Endothelial cell of umbilical vein (primary cell): ENCODE data around the gene SHC1. TPM values are rescaled to one million over a fixed set of nuclear protein-coding genes. Genes with fewer than 3 reads are reported as not detected.

Experiments used
- BruUV-seq: library from RNA; stranded (reverse); fragments of 400-500 nt; replicated peaks from 2 replicates; lab custom pipeline; 2021; lab: Mats Ljungman, UMichigan
- CTCF ChIA-PET: fragments of 300-600, 350-600 bp; sonication (Branson Sonifier 250); formaldehyde crosslinking; loops from one replicate; lab custom pipeline; 2021; ENCODE audit warnings: antibody characterized with exemption, inconsistent platforms; lab: Charles Lee
- POLR2A ChIA-PET: fragments of 300-600, 350-600 bp; sonication (Branson Sonifier 250); formaldehyde crosslinking; loops from one replicate; lab custom pipeline; 2021; ENCODE audit warnings: antibody characterized with exemption, inconsistent platforms; lab: Charles Lee
- DNase-seq: peaks from one replicate; pipeline ENCODE4 v3.0.0-alpha.2; 2011; ENCODE audit warnings: low read depth, low spot score
- FAIRE-seq: peaks from 2 replicates; lab custom pipeline; 2011; peaks lifted over from hg19 to GRCh38; lab: Jason Lieb, UNC
- H2AFZ ChIP-seq: 2 replicates; pipeline ENCODE4 v1.6.0; 2012; ENCODE audit warnings: low read depth, low read length, control low read depth, inconsistent platforms
- H3K27ac ChIP-seq: 2 replicates; pipeline ENCODE4 v1.5.1; 2011; ENCODE audit warnings: low read depth, mild to moderate bottlenecking, control low read depth, low read length, moderate library complexity; ENCODE audit not compliant: insufficient read depth
- H3K27me3 ChIP-seq, 2 experiments: 2 replicates each; pipeline versions ENCODE4 v1.6.0 to v1.6.1; 2011; ENCODE audit warnings: low read length in 2 of 2, mixed read lengths in 1 of 2; ENCODE audit not compliant: control insufficient read depth in 2 of 2, insufficient read depth in 2 of 2
- H3K36me3 ChIP-seq, 2 experiments: 2 replicates in 1 of 2; 3 replicates in 1 of 2; pipeline ENCODE4 v1.5.1; 2011; ENCODE audit warnings: low read length in 2 of 2, mild to moderate bottlenecking in 1 of 2, moderate library complexity in 1 of 2; ENCODE audit not compliant: control insufficient read depth in 2 of 2, insufficient read depth in 2 of 2; ENCODE audit errors: extremely low read depth in 1 of 2
- H3K4me1 ChIP-seq: 3 replicates; pipeline ENCODE4 v1.5.1; 2011; ENCODE audit warnings: mild to moderate bottlenecking, low read length; ENCODE audit not compliant: control insufficient read depth, insufficient read depth; ENCODE audit errors: extremely low read depth
- H3K4me2 ChIP-seq: 2 replicates; pipeline ENCODE4 v1.6.1; 2011; ENCODE audit warnings: low read length, control low read depth, mixed read lengths; ENCODE audit not compliant: insufficient read depth
- H3K4me3 ChIP-seq, 3 experiments: fragments of 200-600 bp in 1 of 3; sonication (generic), shearing (Covaris generic) in 1 of 3; replicated peaks in 1 of 3; 2 replicates each; pipeline ENCODE4 v1.5.1; 2011 to 2016; ENCODE audit warnings: control low read depth in 3 of 3, low read length in 3 of 3, mild to moderate bottlenecking in 2 of 3, inconsistent platforms in 1 of 3, low read depth in 1 of 3, moderate library complexity in 1 of 3; ENCODE audit not compliant: insufficient read depth in 1 of 3
- H3K79me2 ChIP-seq: 2 replicates; pipeline ENCODE4 v1.6.0; 2012; ENCODE audit warnings: low read length, inconsistent platforms; ENCODE audit not compliant: control insufficient read depth, insufficient read depth
- H3K9ac ChIP-seq: replicated peaks from 2 replicates; pipeline ENCODE3; 2011; ENCODE audit warnings: low read length, control low read depth; ENCODE audit not compliant: insufficient read depth; ENCODE audit errors: extremely low read depth
- H3K9me1 ChIP-seq: replicated peaks from 3 replicates; pipeline ENCODE4 v1.6.0; 2011; ENCODE audit warnings: mild to moderate bottlenecking, low read length; ENCODE audit not compliant: control insufficient read depth, insufficient read depth; ENCODE audit errors: extremely low read depth
- H3K9me3 ChIP-seq: replicated peaks from 2 replicates; pipeline ENCODE4 v1.5.1; 2012; ENCODE audit warnings: low read length, inconsistent platforms; ENCODE audit not compliant: control insufficient read depth, insufficient read depth
- H4K20me1 ChIP-seq: replicated peaks from 2 replicates; pipeline ENCODE3; 2011; ENCODE audit warnings: mild to moderate bottlenecking, low read length; ENCODE audit not compliant: control insufficient read depth, insufficient read depth; ENCODE audit errors: extremely low read depth
- EZH2 ChIP-seq: IDR thresholded peaks from 2 replicates; pipeline ENCODE4 v1.6.1; 2012; ENCODE audit warnings: borderline replicate concordance, low read depth, mild to moderate bottlenecking, moderate library complexity, low read length, inconsistent platforms; ENCODE audit not compliant: severe bottlenecking
- FOS ChIP-seq: IDR thresholded peaks from 2 replicates; pipeline ENCODE4 v1.6.1; 2011; ENCODE audit warnings: mild to moderate bottlenecking, low read length, moderate library complexity, borderline replicate concordance; ENCODE audit not compliant: insufficient read depth
- GATA2 ChIP-seq: IDR thresholded peaks from 2 replicates; pipeline ENCODE4 v1.7.0; 2011; ENCODE audit warnings: low read depth, mild to moderate bottlenecking, moderate library complexity, mixed read lengths, low read length; ENCODE audit not compliant: insufficient read length, insufficient read depth
- JUN ChIP-seq: IDR thresholded peaks from 2 replicates; pipeline ENCODE4 v1.6.1; 2011; ENCODE audit warnings: borderline replicate concordance, low read depth; ENCODE audit not compliant: insufficient read length, insufficient read depth
- MYC ChIP-seq: IDR thresholded peaks from one replicate; pipeline ENCODE4 v1.6.1; 2011; ENCODE audit warnings: mild to moderate bottlenecking, low read depth, low read length
- POLR2A ChIP-seq: IDR thresholded peaks from 2 replicates; pipeline ENCODE4 v1.6.1; 2012; ENCODE audit warnings: low read depth, mild to moderate bottlenecking, control low read depth, low read length
- POLR2AphosphoS5 ChIP-seq: IDR thresholded peaks from 2 replicates; pipeline ENCODE4 v1.6.1; 2012; ENCODE audit warnings: low read depth, mild to moderate bottlenecking, control low read depth, low read length, moderate library complexity; ENCODE audit not compliant: insufficient read depth
- dilution Hi-C: fragments of 300-500 bp; cut with MboI; formaldehyde crosslinking; loops from one replicate; pipeline ENCODE4 v1.15.0; 2019; ENCODE audit warnings: low sequenced_read_pairs; ENCODE audit not compliant: extremely low pct_ligation_motif_present
- intact Hi-C: fragments of 100-400 bp; cut with micrococcal nuclease; formaldehyde crosslinking; loops from one replicate; pipeline ENCODE4 v1.10.0; 2022
- polyA plus RNA-seq, 4 experiments: library from polyadenylated mRNA; depleted of rRNA in 3 of 4; stranded (reverse) in 3 of 4; unstranded in 1 of 4; fragments of >200 nt; gene quantifications; 2 replicates each; pipeline versions ENCODE4 v1.2.1 to v1.2.3, GENCODE V29; 2011 to 2012; ENCODE audit warnings: missing spikeins in 1 of 4
- total RNA-seq: library from RNA; stranded (reverse); gene quantifications from 2 replicates; pipeline ENCODE4 v1.2.3, GENCODE V29; 2021
- TF ChIP-seq, protein P1 (sequence below), 2 donors: IDR thresholded peaks; 1 replicate in 1 of 2; 2 replicates in 1 of 2; pipeline ENCODE4 v1.5.1; 2011; ENCODE audit warnings: low read length in 2 of 2, mild to moderate bottlenecking in 2 of 2, moderate library complexity in 2 of 2, control low read depth in 1 of 2, inconsistent platforms in 1 of 2, low read depth in 1 of 2; ENCODE audit not compliant: insufficient read depth in 1 of 2; ENCODE audit errors: extremely low read depth in 1 of 2
- TF ChIP-seq, protein P2 (sequence below): IDR thresholded peaks from 2 replicates; pipeline ENCODE4 v1.6.1; 2011; ENCODE audit not compliant: insufficient read depth, insufficient read length

Gene SHC1
- total and polyA plus RNA-seq, 2 donors (not counting 3 experiments of a cell fraction or from before 2014, with no cell fraction given): 316 to 324 TPM

DNA sequence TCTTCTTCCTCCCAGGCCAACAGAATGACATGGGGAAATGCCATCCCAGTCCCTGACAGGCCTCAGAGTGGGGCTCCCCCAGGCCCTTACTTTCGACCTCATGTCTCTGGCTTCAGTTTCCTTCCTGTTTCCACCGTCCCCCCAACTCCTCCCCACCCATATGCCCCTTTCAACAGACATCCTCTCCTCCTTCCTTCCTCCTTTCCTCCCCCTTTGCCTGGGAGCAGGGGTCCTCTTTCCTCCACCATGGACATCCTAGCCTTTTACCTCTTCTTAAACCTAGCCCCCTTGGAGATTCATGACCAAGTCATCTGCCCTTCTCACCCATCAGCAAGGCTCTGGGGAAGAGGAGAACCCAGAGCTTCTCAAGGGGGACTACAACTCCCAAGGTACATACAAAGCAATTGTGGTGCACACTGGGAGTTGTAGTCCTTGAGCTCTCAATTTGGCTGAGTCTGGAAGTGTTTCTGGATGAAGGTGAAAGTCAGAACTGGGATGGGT, 36.1 kb upstream of the SHC1 start:
- no TSS peak for BruUV-seq
- H2AFZ ChIP-seq: no peak overlapping the region

More for the DNA sequence above, 36.1 kb upstream of the SHC1 start:
- TF ChIP-seq POLR2AphosphoS5 (no peak), EZH2 (no peak), JUN (no peak), MYC (no peak), FOS (no peak), POLR2A (no peak), GATA2 (no peak)
- TF ChIP-seq, protein P1, sequence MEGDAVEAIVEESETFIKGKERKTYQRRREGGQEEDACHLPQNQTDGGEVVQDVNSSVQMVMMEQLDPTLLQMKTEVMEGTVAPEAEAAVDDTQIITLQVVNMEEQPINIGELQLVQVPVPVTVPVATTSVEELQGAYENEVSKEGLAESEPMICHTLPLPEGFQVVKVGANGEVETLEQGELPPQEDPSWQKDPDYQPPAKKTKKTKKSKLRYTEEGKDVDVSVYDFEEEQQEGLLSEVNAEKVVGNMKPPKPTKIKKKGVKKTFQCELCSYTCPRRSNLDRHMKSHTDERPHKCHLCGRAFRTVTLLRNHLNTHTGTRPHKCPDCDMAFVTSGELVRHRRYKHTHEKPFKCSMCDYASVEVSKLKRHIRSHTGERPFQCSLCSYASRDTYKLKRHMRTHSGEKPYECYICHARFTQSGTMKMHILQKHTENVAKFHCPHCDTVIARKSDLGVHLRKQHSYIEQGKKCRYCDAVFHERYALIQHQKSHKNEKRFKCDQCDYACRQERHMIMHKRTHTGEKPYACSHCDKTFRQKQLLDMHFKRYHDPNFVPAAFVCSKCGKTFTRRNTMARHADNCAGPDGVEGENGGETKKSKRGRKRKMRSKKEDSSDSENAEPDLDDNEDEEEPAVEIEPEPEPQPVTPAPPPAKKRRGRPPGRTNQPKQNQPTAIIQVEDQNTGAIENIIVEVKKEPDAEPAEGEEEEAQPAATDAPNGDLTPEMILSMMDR (IDR thresholded peaks at IDR 0.05; ENCODE audit: extremely low read depth in 1 of 2, insufficient read depth in 1 of 2, low read depth in 1 of 2, low read length in 2 of 2): no peak
- TF ChIP-seq, protein P2, sequence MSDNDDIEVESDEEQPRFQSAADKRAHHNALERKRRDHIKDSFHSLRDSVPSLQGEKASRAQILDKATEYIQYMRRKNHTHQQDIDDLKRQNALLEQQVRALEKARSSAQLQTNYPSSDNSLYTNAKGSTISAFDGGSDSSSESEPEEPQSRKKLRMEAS: no peak
- Histone ChIP-seq H4K20me1 (no peaks in the 10 kb centered on the region), H3K9me3 (no peaks in the 10 kb centered on the region), H3K36me3 (no peaks in the 10 kb centered on the region), H3K27ac (no peak overlapping the region), H3K9me1 (no peaks in the 10 kb centered on the region), H3K4me1 (peaks cover 12% of the 10 kb centered on the region), H3K27me3 (no peaks in the 10 kb centered on the region), H3K4me3 (no peak overlapping the region), H3K9ac (no peak overlapping the region), H3K4me2 (no peak overlapping the region), H3K79me2 (peaks cover 16% of the 10 kb centered on the region)
- POLR2A ChIA-PET: interaction anchor here (0.6 kb wide), 1 partner anchor 398 kb away, joined by 3 read pairs; no protein-coding TSS in a partner anchor
- DNase-seq (no peak), FAIRE-seq (peak; percentile 68)
- intact Hi-C loops (no loop called here), dilution Hi-C loops (no loop called here)
- CTCF ChIA-PET: interaction anchor here (0.6 to 4.3 kb wide), 5 partner anchors 8 to 79 kb away, joined by 3 to 40 read pairs (median 3); no protein-coding TSS in a partner anchor
